Measurements from ENCODE around the gene SLX4IP.
A peak's percentile ranks its signal among the peaks of the same experiment; 100 is the strongest.
"Not testable (repeated sequence)": the region's sequence is repeated elsewhere in the genome, so short reads cannot be mapped to it uniquely, and the experiment has no call there.

Gene SLX4IP

GRCh38 chr20:10580700-10581099 is 145.6 kb downstream of the SLX4IP start:
- DNase-seq (ENCODE audit: low read depth in 2 of 2): no peak
- no peak for TF ChIP-seq CTCF (IDR thresholded peaks at IDR 0.05; ENCODE audit: low read depth, low read length)
- no peak overlapping the region for H3K4me3 ChIP-seq (replicated peaks in 1 of 2; ENCODE audit: low read depth in 2 of 2, low read length in 2 of 2)

GRCh38 chr20:10581823-10582222 is 146.7 kb downstream of the SLX4IP start:
- TF ChIP-seq CTCF (IDR thresholded peaks at IDR 0.05; ENCODE audit: low read depth, low read length): no peak
- H3K4me3 ChIP-seq (replicated peaks in 1 of 2; ENCODE audit: low read depth in 2 of 2, low read length in 2 of 2): no peak overlapping the region
- peak; percentile 41 to 71 for DNase-seq (ENCODE audit: low read depth in 2 of 2)

DNA sequence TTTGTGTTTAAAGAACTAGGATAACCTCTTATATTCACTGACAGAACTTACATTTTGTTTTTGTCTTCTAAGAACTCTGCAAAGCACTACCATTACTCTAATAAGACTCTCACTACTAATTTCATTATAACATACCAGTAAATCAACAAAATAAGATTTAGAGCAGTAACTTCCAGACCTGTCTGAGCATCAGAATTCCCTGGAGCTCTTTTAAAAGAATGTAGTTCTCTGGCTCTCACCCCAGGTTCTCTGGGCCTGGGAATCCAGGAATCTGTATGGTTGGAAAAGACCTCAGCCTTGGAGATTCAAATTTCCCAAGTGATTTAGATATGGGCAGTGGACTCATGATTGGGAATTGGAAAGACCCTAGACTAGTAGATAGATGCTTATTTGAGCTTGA is 149.3 kb downstream of the SLX4IP start:
- no peak for DNase-seq (ENCODE audit: low read depth in 2 of 2)
- no peak for TF ChIP-seq CTCF (IDR thresholded peaks at IDR 0.05; ENCODE audit: low read depth, low read length)
- H3K4me3 ChIP-seq (replicated peaks in 1 of 2; ENCODE audit: low read depth in 2 of 2, low read length in 2 of 2): no peak overlapping the region

- DNase-seq (ENCODE audit: low read depth in 2 of 2): no peak
- H3K4me3 ChIP-seq (replicated peaks in 1 of 2; ENCODE audit: low read depth in 2 of 2, low read length in 2 of 2): no peak overlapping the region
- TF ChIP-seq CTCF (IDR thresholded peaks at IDR 0.05; ENCODE audit: low read depth, low read length): no peak
These were observed 150.2 kb downstream of the SLX4IP start for GRCh38 chr20:10585308-10585707.

DNA sequence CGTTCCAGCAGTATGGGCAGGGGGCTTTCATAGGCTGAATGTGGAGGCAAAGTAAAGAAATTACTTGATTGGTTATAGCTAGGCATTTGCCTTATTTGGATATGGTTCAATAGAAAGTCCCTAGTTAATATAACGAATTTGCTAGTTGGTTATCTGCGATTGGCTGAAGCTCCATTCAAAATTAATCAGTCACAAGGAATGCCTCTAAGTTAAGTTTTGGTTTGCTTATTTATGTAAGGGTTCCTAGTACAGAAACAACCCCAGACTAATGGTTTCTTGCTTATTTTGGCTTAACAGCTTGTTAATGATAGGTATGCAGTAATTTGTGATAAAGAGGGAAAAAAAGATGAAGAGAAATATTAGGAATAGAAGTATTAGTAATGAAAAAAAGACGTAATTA is 151.2 kb downstream of the SLX4IP start:
- no peak for DNase-seq (ENCODE audit: low read depth in 2 of 2)
- no peak overlapping the region for H3K4me3 ChIP-seq (replicated peaks in 1 of 2; ENCODE audit: low read depth in 2 of 2, low read length in 2 of 2)
- no peak for TF ChIP-seq CTCF (IDR thresholded peaks at IDR 0.05; ENCODE audit: low read depth, low read length)

GRCh38 chr20:10590446-10590845 is 155.3 kb downstream of the SLX4IP start:
- not testable (repeated sequence) for DNase-seq (ENCODE audit: low read depth in 2 of 2); H3K4me3 ChIP-seq (replicated peaks in 1 of 2; ENCODE audit: low read depth in 2 of 2, low read length in 2 of 2)

DNA sequence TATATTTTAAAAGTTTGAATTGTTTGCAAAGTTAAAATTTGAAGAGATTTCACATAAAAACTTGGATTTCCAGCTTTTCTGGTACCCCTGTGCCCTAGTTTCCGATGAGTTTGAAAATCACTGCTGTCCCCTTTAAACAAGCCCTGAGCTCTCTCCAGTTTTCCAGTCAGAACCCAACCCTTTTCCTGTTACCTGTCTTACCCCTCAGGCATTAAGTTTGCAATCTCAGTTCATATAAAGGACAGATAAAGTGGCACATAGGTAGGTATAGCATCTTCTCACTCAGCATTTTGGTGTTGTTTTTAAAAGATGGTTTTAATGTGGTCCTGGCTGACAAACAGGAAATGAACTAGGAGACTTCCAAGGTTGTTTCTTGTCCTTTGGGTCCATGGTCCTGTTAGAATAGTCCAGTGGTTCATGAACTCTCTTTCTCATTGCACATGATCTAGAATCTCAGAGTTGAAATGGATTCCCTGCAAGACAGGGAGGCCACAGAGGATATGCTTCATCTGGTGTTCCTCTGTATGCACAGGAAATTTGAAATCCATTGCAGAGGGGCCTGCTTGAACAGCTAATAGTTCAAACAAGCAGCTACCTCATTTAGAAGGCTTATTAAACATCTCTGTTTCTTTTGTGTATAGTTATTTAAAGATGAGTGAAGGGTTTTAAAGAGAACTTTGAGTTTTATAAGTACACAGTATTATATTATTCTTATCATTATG is 156.0 kb downstream of the SLX4IP start:
- no peak overlapping the region for H3K4me3 ChIP-seq (replicated peaks in 1 of 2; ENCODE audit: low read depth in 2 of 2, low read length in 2 of 2)
- DNase-seq (ENCODE audit: low read depth in 2 of 2): no peak

More for the DNA sequence above, 156.0 kb downstream of the SLX4IP start:
- TF ChIP-seq CTCF (IDR thresholded peaks at IDR 0.05; ENCODE audit: low read depth, low read length): no peak

Measured in cardiac fibroblast (primary cell).